Stimulated activated CD4-positive, alpha-beta T cell treated with anti-CD3 and anti-CD28 coated beads, TNF-alpha, amount 100 ng/mL, for 1 hour (primary cell): Measurements from ENCODE around the gene MED14.

Source experiments
- DNase-seq, 3 donors: peaks; one replicate each; pipeline ENCODE4 v3.0.0-alpha.2; 2020; ENCODE audit warnings: low read depth in 3 of 3, low spot score in 1 of 3

MED14 gene

GRCh38 chrX:40663880-40664630 lies 71.3 kb downstream of the MED14 start:
- DNase-seq, result no peak

- DNase-seq, result no peak
Measured at GRCh38 chrX:40663078-40663740, 72.1 kb downstream of the MED14 start.

GRCh38 chrX:40661489-40661888 lies 73.9 kb downstream of the MED14 start:
- DNase-seq, result no peak

GRCh38 chrX:40660381-40660780 lies 75.0 kb downstream of the MED14 start:
- no peak for DNase-seq

- DNase-seq, result no peak
Measured at GRCh38 chrX:40653535-40653934, 81.8 kb downstream of the MED14 start.

GRCh38 chrX:40652664-40653063 lies 82.7 kb downstream of the MED14 start:
- DNase-seq, result no peak

- DNase-seq, result peak; percentile 15 to 53 (median 47)
Measured at GRCh38 chrX:40651620-40652223, 83.6 kb downstream of the MED14 start.

GRCh38 chrX:40647307-40648197 lies 87.8 kb downstream of the MED14 start, which contains the start of gene CXorf38:
Gene CXorf38, minus strand, starts transcription at chrX:40647561. Its CDS starts 41 bp downstream, at chrX:40647520.
- peak; percentile 77 to 96 (median 84) for DNase-seq

GRCh38 chrX:40646489-40647306 lies 88.6 kb downstream of the MED14 start:
- no peak for DNase-seq

- no peak for DNase-seq
Measured at GRCh38 chrX:40644821-40645358, 90.5 kb downstream of the MED14 start.

GRCh38 chrX:40644176-40644575 lies 91.2 kb downstream of the MED14 start:
- no peak for DNase-seq

GRCh38 chrX:40637687-40638086 lies 97.7 kb downstream of the MED14 start:
- DNase-seq, result no peak

GRCh38 chrX:40632199-40632598 lies 103.1 kb downstream of the MED14 start:
- no peak for DNase-seq

GRCh38 chrX:40628506-40628905 lies 106.8 kb downstream of the MED14 start:
- DNase-seq, result no peak

- no peak for DNase-seq
Measured at GRCh38 chrX:40625294-40625693, 110.0 kb downstream of the MED14 start.

GRCh38 chrX:40623665-40624064 lies 111.7 kb downstream of the MED14 start:
- DNase-seq, result no peak

GRCh38 chrX:40623139-40623536 lies 112.2 kb downstream of the MED14 start, which contains the start of gene MPC1L:
Gene MPC1L, plus strand, starts transcription at chrX:40623428. Its CDS starts 138 bp downstream, at chrX:40623566.
- DNase-seq, result no peak

GRCh38 chrX:40622479-40623138 lies 112.7 kb downstream of the MED14 start:
- DNase-seq, result no peak

- DNase-seq, result no peak
Measured at GRCh38 chrX:40617566-40617965, 117.8 kb downstream of the MED14 start.
